Femur (tissue), 1 donor: ENCODE data around the gene NEXMIF.
"Not testable (repeated sequence)": the region's sequence is repeated elsewhere in the genome, so short reads cannot be mapped to it uniquely, and the experiment has no call there.

ENCODE experiments used
- DNase-seq: peaks from one replicate; pipeline ENCODE4 v3.0.0-alpha.2; 2017

The NEXMIF gene

GRCh38 chrX:74788545-74789086, 136.6 kb downstream of the NEXMIF start:
- DNase-seq: no peak

GRCh38 chrX:74784629-74785028, 140.6 kb downstream of the NEXMIF start:
- DNase-seq: no peak

DNA sequence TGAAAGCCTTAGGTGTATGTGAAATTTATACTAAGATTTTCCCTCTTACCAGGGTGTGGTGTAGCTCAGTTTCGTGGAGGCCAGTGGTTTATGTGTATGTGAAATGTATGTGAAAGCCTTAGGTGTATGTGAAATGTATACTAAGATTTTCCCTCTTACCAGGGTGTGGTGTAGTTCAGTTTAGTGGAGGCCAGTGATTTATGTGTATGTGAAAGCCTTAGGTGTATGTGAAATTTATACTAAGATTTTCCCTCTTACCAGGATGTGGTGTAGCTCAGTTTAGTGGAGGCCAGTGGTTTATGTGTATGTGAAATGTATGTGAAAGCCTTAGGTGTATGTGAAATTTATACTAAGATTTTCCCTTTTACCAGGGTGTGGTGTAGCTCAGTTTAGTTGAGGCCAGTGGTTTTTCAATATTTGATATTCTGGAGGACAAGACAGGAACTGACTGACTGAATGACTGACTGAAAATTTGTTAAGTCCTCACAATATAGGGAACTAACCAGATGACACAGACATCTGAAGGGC, 143.7 kb downstream of the NEXMIF start:
- no peak for DNase-seq

DNA sequence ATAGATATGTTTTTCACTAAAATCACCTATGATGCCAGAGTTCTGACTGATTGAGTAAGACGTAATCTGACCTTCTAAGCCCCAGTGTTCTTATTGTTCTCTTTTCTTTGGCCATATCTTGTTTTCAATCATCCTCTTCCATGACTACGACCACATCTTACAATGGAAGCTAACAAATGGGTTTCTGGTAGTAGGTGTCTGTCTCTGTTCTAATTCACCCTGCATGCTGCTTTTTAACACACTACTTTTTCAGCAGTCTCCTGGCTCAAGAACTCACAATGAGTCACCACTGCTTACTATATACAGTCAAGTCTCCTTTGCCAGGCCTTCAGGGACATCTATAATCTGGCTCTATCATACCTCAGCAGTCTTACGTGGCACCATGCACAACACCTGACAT, 146.1 kb downstream of the NEXMIF start:
- no peak for DNase-seq

GRCh38 chrX:74774988-74775387, 150.3 kb downstream of the NEXMIF start:
- no peak for DNase-seq

- no peak for DNase-seq
Observed at GRCh38 chrX:74736450-74736849, 188.8 kb downstream of the NEXMIF start.

GRCh38 chrX:74705269-74705668, 220.0 kb downstream of the NEXMIF start:
- DNase-seq: no peak

DNA sequence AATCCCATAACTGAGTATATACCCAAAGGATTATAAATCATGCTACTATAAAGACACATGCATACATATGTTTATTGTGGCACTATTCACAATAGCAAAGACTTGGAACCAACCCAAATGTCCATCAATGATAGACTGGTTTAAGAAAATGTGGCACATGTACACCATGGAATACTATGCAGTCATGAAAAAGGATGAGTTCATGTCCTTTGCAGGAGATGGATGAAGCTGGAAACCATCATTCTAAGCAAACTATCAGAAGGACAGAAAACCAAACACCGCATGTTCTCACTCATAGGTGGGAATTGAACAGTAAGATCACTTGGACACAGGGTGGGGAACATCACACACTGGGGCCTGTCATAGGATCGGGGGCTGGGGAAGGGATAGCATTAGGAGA, 223.9 kb downstream of the NEXMIF start:
- DNase-seq: not testable (repeated sequence)

DNA sequence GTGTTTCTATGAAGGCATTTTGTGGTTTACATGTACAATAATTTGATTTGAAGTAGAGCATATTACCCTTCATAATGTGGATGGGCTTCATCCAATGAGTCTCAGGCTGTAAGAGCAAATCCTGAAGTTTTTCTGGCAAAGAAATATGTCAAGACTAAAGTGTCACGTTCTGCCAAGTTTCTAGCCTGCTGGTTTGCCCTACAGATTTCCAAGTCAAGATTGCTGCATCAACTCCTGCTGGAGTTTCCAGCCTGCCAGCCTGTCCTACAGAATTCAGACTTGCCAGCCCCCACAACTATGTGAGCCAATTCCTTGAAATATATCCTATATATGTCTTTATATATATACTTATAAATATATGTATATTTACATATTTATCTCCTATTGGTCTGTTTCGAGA, 240.8 kb downstream of the NEXMIF start:
- no peak for DNase-seq
